IPS DF 6.9 (cell line): ENCODE measurements around the gene SAMM50.

Experiments
- DNase-seq: peaks from one replicate; pipeline ENCODE4 v3.0.0-alpha.2; 2013; ENCODE audit warnings: low read depth, low spot score
- H3K27ac ChIP-seq: one replicate; pipeline ENCODE4 v1.5.1; 2013; ENCODE audit warnings: low read length, control low read depth
- H3K27me3 ChIP-seq: 2 replicates; pipeline ENCODE4 v1.6.1; 2013; ENCODE audit warnings: mild to moderate bottlenecking, low read length; ENCODE audit not compliant: control insufficient read depth, insufficient read depth
- H3K36me3 ChIP-seq: 2 replicates; pipeline ENCODE4 v1.6.1; 2013; ENCODE audit warnings: low read length; ENCODE audit not compliant: control insufficient read depth, insufficient read depth
- H3K4me1 ChIP-seq: 2 replicates; pipeline ENCODE4 v1.6.1; 2013; ENCODE audit warnings: low read length; ENCODE audit not compliant: control insufficient read depth, insufficient read depth
- H3K4me3 ChIP-seq: 2 replicates; pipeline ENCODE4 v1.5.1; 2013; ENCODE audit warnings: mild to moderate bottlenecking, low read length
- H3K9me3 ChIP-seq: 2 replicates; pipeline ENCODE4 v1.6.1; 2013; ENCODE audit warnings: low read length, inconsistent platforms; ENCODE audit not compliant: control insufficient read depth, insufficient read depth
- WGBS: extraction: QIAGEN DNeasy Blood & Tissue Kit; methylation state at CpG from one replicate; pipeline ENCODE4 v1.1.7; 2013; ENCODE audit warnings: mixed read lengths, missing lambda C conversion rate; ENCODE audit not compliant: insufficient read length, insufficient coverage; 5-methylcytosine and 5-hydroxymethylcytosine counted together

SAMM50 gene

GRCh38 chr22:44028091-44028490 lies 72.8 kb downstream of the SAMM50 start:
- H3K27me3 ChIP-seq = no peaks in the 10 kb centered on the region
- WGBS = no CpG with 5 or more reads among the region's 7 CpGs

DNA sequence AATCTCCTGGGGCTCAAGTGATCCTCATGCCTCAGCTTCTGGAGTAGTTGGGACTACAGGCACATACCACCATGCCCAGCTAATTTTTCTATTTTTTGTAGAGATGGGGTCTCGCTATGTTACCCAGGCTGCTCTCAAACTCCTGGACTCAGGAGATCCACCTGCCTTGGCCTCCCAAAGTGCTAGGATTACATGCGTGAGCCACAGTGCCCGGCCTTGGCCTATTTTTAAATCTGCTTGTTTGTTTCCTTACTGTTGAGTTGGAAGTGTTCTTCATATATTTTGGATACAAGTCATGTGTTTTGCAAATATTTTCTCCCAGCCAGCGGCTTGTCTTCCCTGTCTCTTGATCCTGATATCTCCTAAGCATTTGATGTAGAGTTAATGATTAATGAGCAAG lies 73.8 kb downstream of the SAMM50 start:
- Histone ChIP-seq H3K36me3 (no peaks in the 10 kb centered on the region), H3K4me1 (peaks cover 1% of the 10 kb centered on the region; the same call in 1 of the 2 replicates), H3K4me3 (no peak overlapping the region), H3K27me3 (no peaks in the 10 kb centered on the region), H3K9me3 (no peaks in the 10 kb centered on the region), H3K27ac (no peak overlapping the region)
- DNase-seq = no peak
- no CpG with 5 or more reads among the region's 4 CpGs for WGBS

More at GRCh38 chr22:44028091-44028490, 72.8 kb downstream of the SAMM50 start:
- Histone ChIP-seq H3K9me3 (no peaks in the 10 kb centered on the region), H3K4me3 (no peak overlapping the region), H3K36me3 (no peaks in the 10 kb centered on the region), H3K4me1 (peaks cover 3% of the 10 kb centered on the region; the same call in 1 of the 2 replicates), H3K27ac (no peak overlapping the region)
- DNase-seq = no peak

- Histone ChIP-seq H3K36me3 (no peaks in the 10 kb centered on the region), H3K27me3 (no peaks in the 10 kb centered on the region), H3K4me1 (peaks cover 1% of the 10 kb centered on the region; the same call in 1 of the 2 replicates), H3K4me3 (no peak overlapping the region), H3K9me3 (no peaks in the 10 kb centered on the region), H3K27ac (no peak overlapping the region)
- no CpG with 5 or more reads among the region's 18 CpGs for WGBS
- no peak for DNase-seq
These were observed 74.9 kb downstream of the SAMM50 start for GRCh38 chr22:44030051-44030701.

- Histone ChIP-seq H3K36me3 (no peaks in the 10 kb centered on the region), H3K27me3 (no peaks in the 10 kb centered on the region), H3K9me3 (no peaks in the 10 kb centered on the region), H3K4me3 (no peak overlapping the region), H3K4me1 (peaks cover 1% of the 10 kb centered on the region; the same call in 1 of the 2 replicates), H3K27ac (no peak overlapping the region)
- no CpG with 5 or more reads among the region's 8 CpGs for WGBS
- DNase-seq = no peak
These were observed 75.5 kb downstream of the SAMM50 start for GRCh38 chr22:44030702-44031082.

DNA sequence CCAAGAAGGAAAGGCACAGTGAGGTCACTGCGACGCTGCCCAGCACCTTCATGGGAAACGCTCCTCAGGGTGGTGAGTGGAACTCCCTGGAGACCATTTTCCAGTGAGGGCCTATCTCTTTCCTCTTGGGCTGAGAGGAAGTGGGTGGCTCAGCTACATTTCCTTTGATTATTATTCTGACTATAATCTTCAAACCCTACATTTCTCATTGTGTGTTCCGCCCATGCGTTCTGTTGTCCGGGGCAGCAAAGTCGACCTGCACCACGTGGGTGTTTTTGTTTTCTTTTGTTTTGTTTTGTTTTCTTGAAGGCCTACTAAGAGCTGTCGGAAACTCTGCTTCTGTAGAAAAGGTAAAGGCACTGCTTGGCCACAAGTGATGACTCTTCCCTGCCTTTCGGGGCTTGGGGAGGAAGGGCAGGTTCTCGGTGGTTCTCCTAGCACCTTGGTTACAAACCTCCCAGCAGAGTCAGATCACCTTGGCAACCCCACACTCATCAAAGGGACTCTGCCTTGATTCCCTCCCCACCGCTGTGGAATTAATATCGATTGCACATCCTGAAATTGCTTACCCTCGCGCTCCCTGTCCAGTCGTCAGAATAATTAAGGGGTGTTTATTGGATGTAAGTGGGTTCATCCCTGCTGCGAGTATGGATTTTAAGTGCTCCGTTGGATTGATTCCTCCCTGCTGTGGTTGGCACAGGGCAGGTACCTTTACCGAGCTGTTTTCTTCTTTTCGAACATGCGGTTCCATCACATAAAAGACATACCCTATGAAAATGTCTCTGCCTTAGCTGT lies 76.1 kb downstream of the SAMM50 start:
- no peaks in the 10 kb centered on the region for H3K9me3 ChIP-seq
- DNase-seq = no peak
- H3K36me3 ChIP-seq = no peaks in the 10 kb centered on the region
- no peak overlapping the region for H3K27ac ChIP-seq
- H3K4me3 ChIP-seq = no peak overlapping the region
- no peaks in the 10 kb centered on the region for H3K4me1 ChIP-seq
- WGBS = no CpG with 5 or more reads among the region's 21 CpGs
- H3K27me3 ChIP-seq = no peaks in the 10 kb centered on the region

- no CpG with 5 or more reads among the region's 14 CpGs for WGBS
- no peaks in the 10 kb centered on the region for H3K4me1 ChIP-seq
- H3K9me3 ChIP-seq = no peaks in the 10 kb centered on the region
- no peak overlapping the region for H3K4me3 ChIP-seq
- DNase-seq = no peak
- H3K27ac ChIP-seq = no peak overlapping the region
- H3K36me3 ChIP-seq = no peaks in the 10 kb centered on the region
- H3K27me3 ChIP-seq = no peaks in the 10 kb centered on the region
These were observed 77.0 kb downstream of the SAMM50 start for GRCh38 chr22:44032126-44032730.

- Histone ChIP-seq H3K27ac (no peak overlapping the region), H3K4me1 (no peaks in the 10 kb centered on the region), H3K36me3 (no peaks in the 10 kb centered on the region), H3K9me3 (no peaks in the 10 kb centered on the region), H3K27me3 (no peaks in the 10 kb centered on the region), H3K4me3 (no peak overlapping the region)
- WGBS = no CpG with 5 or more reads among the region's 7 CpGs
- DNase-seq = no peak
These were observed 78.0 kb downstream of the SAMM50 start for GRCh38 chr22:44033287-44033686.

- WGBS = no CpG with 5 or more reads among the region's 8 CpGs
- H3K4me3 ChIP-seq = no peak overlapping the region
- no peak overlapping the region for H3K27ac ChIP-seq
These were observed 78.5 kb downstream of the SAMM50 start for GRCh38 chr22:44033694-44034093.

DNA sequence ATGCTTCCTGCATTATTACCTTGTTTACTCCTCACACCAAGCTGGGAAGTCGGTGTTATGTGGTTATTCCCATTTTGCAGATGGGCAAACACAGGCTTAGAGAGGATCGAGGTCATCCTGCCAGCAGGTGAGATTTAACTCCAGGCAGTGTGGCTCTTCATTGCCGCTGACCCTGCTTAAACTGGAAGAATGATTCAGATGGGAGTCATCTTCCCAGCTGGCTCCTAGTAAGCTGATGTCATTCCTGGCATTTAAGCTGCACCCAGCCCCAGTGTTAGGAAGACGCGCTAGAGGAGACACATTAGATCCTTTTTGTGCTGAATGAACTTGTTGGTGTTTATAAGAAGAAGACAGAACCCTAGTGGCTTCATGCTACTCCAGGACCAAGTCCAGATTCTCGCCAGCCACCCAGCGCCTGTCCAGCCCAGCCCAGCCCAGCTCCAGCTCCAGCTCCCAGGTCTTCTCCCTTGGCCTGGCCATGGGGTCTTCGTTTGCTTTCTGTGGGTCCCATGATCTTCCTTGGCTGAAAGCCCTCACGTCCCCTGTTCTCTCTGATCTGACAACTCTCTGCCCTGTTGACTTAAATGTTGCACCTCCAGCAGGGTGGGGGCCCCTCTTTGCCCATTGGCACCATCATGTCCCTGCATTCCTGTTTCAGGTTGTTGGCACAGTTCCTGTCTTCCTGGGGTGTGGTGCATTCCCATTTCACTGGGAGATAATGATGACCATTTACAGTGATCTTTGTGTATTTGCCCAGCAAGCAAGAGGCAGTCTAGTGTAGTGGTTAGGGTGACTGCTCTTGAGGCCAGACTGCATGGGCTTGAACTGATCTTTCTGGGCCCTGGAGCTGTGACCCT lies 82.5 kb downstream of the SAMM50 start:
- Histone ChIP-seq H3K36me3 (no peaks in the 10 kb centered on the region), H3K27ac (no peak overlapping the region), H3K4me3 (no peak overlapping the region), H3K4me1 (no peaks in the 10 kb centered on the region), H3K27me3 (no peaks in the 10 kb centered on the region), H3K9me3 (no peaks in the 10 kb centered on the region)
- WGBS = no CpG with 5 or more reads among the region's 9 CpGs
- no peak for DNase-seq

More at GRCh38 chr22:44033694-44034093, 78.5 kb downstream of the SAMM50 start:
- Histone ChIP-seq H3K4me1 (no peaks in the 10 kb centered on the region), H3K9me3 (no peaks in the 10 kb centered on the region), H3K36me3 (no peaks in the 10 kb centered on the region), H3K27me3 (no peaks in the 10 kb centered on the region)
- DNase-seq = no peak
